Keratinocyte (primary cell): Measurements from ENCODE around the gene NCKAP5. TPM values are rescaled to one million over a fixed set of nuclear protein-coding genes. Genes with fewer than 3 reads are reported as not detected.

Experiments used
- DNase-seq: peaks from one replicate; pipeline ENCODE4 v3.0.0-alpha.2; 2011; ENCODE audit warnings: low read depth, missing footprints, low spot score
- FAIRE-seq: peaks from 2 replicates; lab custom pipeline; 2011; peaks lifted over from hg19 to GRCh38; lab: Jason Lieb, UNC
- H2AFZ ChIP-seq: 2 replicates; pipeline ENCODE4 v1.6.0; 2012; ENCODE audit warnings: low read length, control low read depth, inconsistent platforms; ENCODE audit not compliant: control insufficient read depth
- H3K27ac ChIP-seq: 2 replicates; pipeline ENCODE4 v1.5.1; 2011; ENCODE audit warnings: low read length; ENCODE audit not compliant: control insufficient read depth, insufficient read depth
- H3K27me3 ChIP-seq: 3 replicates; pipeline ENCODE4 v1.6.0; 2011; ENCODE audit warnings: low read length; ENCODE audit not compliant: control insufficient read depth, insufficient read depth; ENCODE audit errors: extremely low read depth
- H3K36me3 ChIP-seq, 2 experiments: 2 replicates in 1 of 2; 3 replicates in 1 of 2; pipeline ENCODE4 v1.5.1; 2011; ENCODE audit warnings: low read length in 2 of 2, mild to moderate bottlenecking in 1 of 2; ENCODE audit not compliant: control insufficient read depth in 2 of 2, insufficient read depth in 2 of 2; ENCODE audit errors: extremely low read depth in 1 of 2
- H3K4me1 ChIP-seq: 3 replicates; pipeline ENCODE4 v1.5.1; 2011; ENCODE audit warnings: low read length; ENCODE audit not compliant: control insufficient read depth, insufficient read depth; ENCODE audit errors: extremely low read depth
- H3K4me2 ChIP-seq: 3 replicates; pipeline ENCODE4 v1.6.0; 2011; ENCODE audit warnings: low read depth, low read length; ENCODE audit not compliant: control insufficient read depth, insufficient read depth; ENCODE audit errors: extremely low read depth
- H3K4me3 ChIP-seq, 3 experiments: fragments of 200-600 bp in 1 of 3; sonication (generic) in 1 of 3; 2 replicates in 2 of 3; 3 replicates in 1 of 3; pipeline ENCODE4 v1.5.1; 2011 to 2016; ENCODE audit warnings: low read length in 3 of 3, mild to moderate bottlenecking in 3 of 3, control low read depth in 2 of 3, inconsistent platforms in 1 of 3, low read depth in 1 of 3, mixed read lengths in 1 of 3, mixed run types in 1 of 3, moderate library complexity in 1 of 3; ENCODE audit not compliant: control insufficient read depth in 2 of 3, insufficient read depth in 2 of 3; ENCODE audit errors: extremely low read depth in 1 of 3
- H3K79me2 ChIP-seq: 2 replicates; pipeline ENCODE4 v1.6.0; 2012; ENCODE audit warnings: low read length; ENCODE audit not compliant: control insufficient read depth, insufficient read depth
- H3K9ac ChIP-seq: 3 replicates; pipeline ENCODE4 v1.6.0; 2011; ENCODE audit warnings: low read length; ENCODE audit not compliant: control insufficient read depth, insufficient read depth; ENCODE audit errors: extremely low read depth
- H3K9me1 ChIP-seq: 3 replicates; pipeline ENCODE4 v1.6.0; 2011; ENCODE audit warnings: low read length; ENCODE audit not compliant: control insufficient read depth, insufficient read depth; ENCODE audit errors: extremely low read depth
- H3K9me3 ChIP-seq: 2 replicates; pipeline ENCODE4 v1.5.1; 2012; ENCODE audit warnings: low read depth, low read length; ENCODE audit not compliant: control insufficient read depth
- H4K20me1 ChIP-seq: 3 replicates; pipeline ENCODE4 v1.6.0; 2011; ENCODE audit warnings: low read length; ENCODE audit not compliant: control insufficient read depth, insufficient read depth; ENCODE audit errors: extremely low read depth
- CTCF ChIP-seq, 3 experiments: IDR thresholded peaks in 1 of 3; conservative IDR thresholded peaks in 1 of 3; optimal IDR thresholded peaks in 1 of 3; 2 replicates in 2 of 3; 3 replicates in 1 of 3; pipeline versions ENCODE3 to v1.5.1; 2011; ENCODE audit warnings: low read length in 3 of 3, mild to moderate bottlenecking in 3 of 3, moderate library complexity in 2 of 3, control low read depth in 1 of 3, inconsistent platforms in 1 of 3; ENCODE audit not compliant: insufficient read depth in 2 of 3; ENCODE audit errors: extremely low read depth in 1 of 3
- EZH2 ChIP-seq: IDR thresholded peaks from one replicate; pipeline ENCODE4 v1.6.1; 2012; ENCODE audit warnings: inconsistent platforms, mild to moderate bottlenecking, low read length, moderate library complexity
- dilution Hi-C: fragments of 300-500 bp; cut with MboI; formaldehyde crosslinking; loops from one replicate; pipeline ENCODE4 v1.7.0; 2020; ENCODE audit warnings: low sequenced_read_pairs; ENCODE audit not compliant: extremely low pct_ligation_motif_present
- polyA plus RNA-seq, 5 experiments: library from polyadenylated mRNA; depleted of rRNA in 3 of 5; stranded (reverse) in 3 of 5; stranded (forward) in 1 of 5; unstranded in 1 of 5; fragments of >200 nt; gene quantifications; 1 replicate in 1 of 5; 2 replicates in 3 of 5; 3 replicates in 1 of 5; pipeline versions ENCODE4 v1.2.1 to v1.2.3, GENCODE V29; 2011 to 2012; ENCODE audit warnings: missing spikeins in 2 of 5, low read depth in 1 of 5, low replicate concordance in 1 of 5

NCKAP5 gene
- polyA plus RNA-seq, 1 donor (not counting 4 experiments of a cell fraction or from before 2014, with no cell fraction given) = 3.6 TPM

GRCh38 chr2:133408671-133409070, 159.6 kb downstream of the NCKAP5 start:
- no peaks in the 10 kb centered on the region for H3K9me3 ChIP-seq
- no peaks in the 10 kb centered on the region for H3K36me3 ChIP-seq
- no peaks in the 10 kb centered on the region for H3K9me1 ChIP-seq
- no peak overlapping the region for H3K4me2 ChIP-seq
- H3K27ac ChIP-seq = no peak overlapping the region
- H3K79me2 ChIP-seq = no peaks in the 10 kb centered on the region
- TF ChIP-seq CTCF (optimal IDR thresholded peaks at IDR 0.05 in 1 of 3, IDR thresholded peaks at IDR 0.05 in 1 of 3, conservative IDR thresholded peaks at IDR 0.05 in 1 of 3; ENCODE audit: extremely low read depth in 1 of 3, insufficient read depth in 2 of 3, low read length in 3 of 3) (no peak), EZH2 (no peak)
- H3K9ac ChIP-seq = no peak overlapping the region
- H2AFZ ChIP-seq = no peak overlapping the region
- no peaks in the 10 kb centered on the region for H3K27me3 ChIP-seq
- DNase-seq (no peak), FAIRE-seq (no peak)
- H4K20me1 ChIP-seq = no peaks in the 10 kb centered on the region
- dilution Hi-C loops = no loop called here
- H3K4me1 ChIP-seq = no peaks in the 10 kb centered on the region
- no peak overlapping the region for H3K4me3 ChIP-seq

GRCh38 chr2:133407341-133407740, 160.9 kb downstream of the NCKAP5 start:
- H2AFZ ChIP-seq = no peak overlapping the region
- H3K4me1 ChIP-seq = no peaks in the 10 kb centered on the region
- TF ChIP-seq CTCF (optimal IDR thresholded peaks at IDR 0.05 in 1 of 3, IDR thresholded peaks at IDR 0.05 in 1 of 3, conservative IDR thresholded peaks at IDR 0.05 in 1 of 3; ENCODE audit: extremely low read depth in 1 of 3, insufficient read depth in 2 of 3, low read length in 3 of 3) (no peak), EZH2 (no peak)
- no peaks in the 10 kb centered on the region for H3K36me3 ChIP-seq
- no peaks in the 10 kb centered on the region for H3K27me3 ChIP-seq
- H3K79me2 ChIP-seq = no peaks in the 10 kb centered on the region
- DNase-seq = no peak
- FAIRE-seq = no peak
- H3K9me1 ChIP-seq = no peaks in the 10 kb centered on the region
- H3K27ac ChIP-seq = no peak overlapping the region
- dilution Hi-C loops = no loop called here
- no peak overlapping the region for H3K4me3 ChIP-seq
- H4K20me1 ChIP-seq = no peaks in the 10 kb centered on the region
- H3K9ac ChIP-seq = no peak overlapping the region
- H3K4me2 ChIP-seq = no peak overlapping the region
- H3K9me3 ChIP-seq = no peaks in the 10 kb centered on the region
